AG10803 (cell line): Measurements from ENCODE around the gene SPATS2L.

Source experiments
- DNase-seq: peaks from one replicate; pipeline ENCODE4 v3.0.0; 2010; ENCODE audit warnings: low read depth
- H3K4me3 ChIP-seq: 2 replicates; pipeline ENCODE4 v1.5.1; 2011; ENCODE audit warnings: mild to moderate bottlenecking, low read length, control low read depth
- CTCF ChIP-seq: conservative IDR thresholded peaks from 2 replicates; pipeline ENCODE4 v1.5.1; 2011; ENCODE audit warnings: mild to moderate bottlenecking, low read length, control low read depth, inconsistent platforms

Gene SPATS2L

GRCh38 chr2:200393191-200393590 is 86.7 kb downstream of the SPATS2L start:
- no peak for DNase-seq
- TF ChIP-seq CTCF: no peak

DNA sequence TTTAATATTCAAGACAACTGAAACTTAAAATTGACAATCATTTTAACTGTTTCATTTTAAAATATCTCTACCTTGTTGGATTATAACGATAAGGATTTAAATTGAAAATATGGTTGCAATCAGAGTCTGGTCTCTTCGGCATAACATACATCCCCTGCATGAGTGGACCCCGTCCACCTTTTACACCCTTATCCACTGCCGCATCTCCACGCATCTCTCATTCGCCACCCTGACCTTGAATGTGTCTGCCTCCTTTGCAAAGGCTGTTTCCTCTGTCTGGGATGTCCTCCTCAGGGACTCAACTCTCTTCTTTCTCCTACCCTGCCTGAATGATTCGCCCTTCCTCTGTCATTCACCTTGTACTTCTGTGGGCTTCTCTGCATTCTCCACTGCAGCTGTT is 87.6 kb downstream of the SPATS2L start:
- DNase-seq: no peak
- no peak for TF ChIP-seq CTCF
- H3K4me3 ChIP-seq: no peak overlapping the region

More at GRCh38 chr2:200393191-200393590, 86.7 kb downstream of the SPATS2L start:
- H3K4me3 ChIP-seq: no peak overlapping the region

DNA sequence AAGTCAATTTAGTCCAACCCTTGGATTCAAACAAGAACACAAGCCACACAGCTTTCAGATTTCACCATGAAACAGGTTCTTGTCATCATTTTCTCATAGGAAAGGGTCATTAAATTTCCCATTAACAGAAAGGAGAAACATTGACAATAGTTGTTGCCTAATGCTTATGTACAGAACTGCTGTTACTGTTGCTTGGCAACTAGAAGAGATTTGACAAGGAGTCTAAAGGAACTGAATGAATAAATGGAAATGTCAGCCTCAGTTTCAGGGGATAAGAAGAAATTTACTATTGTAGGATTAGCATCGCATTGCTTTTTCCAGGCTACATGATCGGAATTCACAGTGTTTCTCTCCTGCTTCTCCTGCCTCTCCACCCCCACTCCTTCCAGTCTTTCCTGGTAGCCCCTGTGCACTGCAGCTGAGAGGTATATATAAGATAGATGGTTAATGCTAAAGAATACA is 90.3 kb downstream of the SPATS2L start:
- peak; percentile 66 for DNase-seq
- no peak overlapping the region for H3K4me3 ChIP-seq
- TF ChIP-seq CTCF: no peak

DNA sequence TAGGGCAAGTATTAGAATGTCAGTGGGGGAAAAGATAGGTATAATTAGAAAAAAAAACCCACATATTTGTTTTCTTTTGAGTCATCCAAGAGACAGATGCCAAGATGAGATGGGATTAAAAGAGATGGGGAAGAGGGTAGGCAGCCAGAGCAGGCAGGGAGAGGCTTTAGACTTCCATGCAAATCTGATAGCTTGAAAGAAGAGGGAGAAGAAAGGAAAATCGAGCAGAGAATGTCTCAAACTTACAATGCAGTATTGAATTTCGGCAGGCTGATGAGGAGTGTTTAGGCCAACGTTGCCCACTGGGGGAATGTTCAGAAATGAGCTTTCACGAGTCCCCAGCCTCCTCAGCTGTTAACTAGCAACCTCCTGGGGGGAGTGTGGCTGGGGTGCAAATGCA is 91.3 kb downstream of the SPATS2L start:
- DNase-seq: no peak
- H3K4me3 ChIP-seq: no peak overlapping the region
- no peak for TF ChIP-seq CTCF

GRCh38 chr2:200399046-200399445 is 92.6 kb downstream of the SPATS2L start:
- H3K4me3 ChIP-seq: no peak overlapping the region
- peak; percentile 76 for DNase-seq
- no peak for TF ChIP-seq CTCF

DNA sequence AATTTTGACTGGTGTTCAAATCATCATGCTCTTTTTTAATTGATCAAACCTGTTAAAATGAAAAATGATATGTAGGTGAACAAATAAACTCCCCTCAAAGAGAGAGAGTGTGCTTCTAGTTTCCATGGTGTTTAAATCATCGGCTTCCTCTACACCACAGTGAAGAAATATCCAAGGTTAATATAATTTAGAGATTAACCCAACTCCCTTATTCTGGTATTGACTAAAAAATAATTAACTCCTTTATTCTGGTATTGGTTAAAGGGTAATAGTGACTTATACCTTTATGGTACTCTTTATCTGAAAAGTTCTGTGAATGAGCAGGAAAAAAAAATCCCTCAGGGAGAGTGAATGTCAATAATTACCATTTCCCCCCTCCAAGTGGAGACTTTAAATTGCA is 93.1 kb downstream of the SPATS2L start:
- H3K4me3 ChIP-seq: no peak overlapping the region
- TF ChIP-seq CTCF: no peak
- DNase-seq: no peak

DNA sequence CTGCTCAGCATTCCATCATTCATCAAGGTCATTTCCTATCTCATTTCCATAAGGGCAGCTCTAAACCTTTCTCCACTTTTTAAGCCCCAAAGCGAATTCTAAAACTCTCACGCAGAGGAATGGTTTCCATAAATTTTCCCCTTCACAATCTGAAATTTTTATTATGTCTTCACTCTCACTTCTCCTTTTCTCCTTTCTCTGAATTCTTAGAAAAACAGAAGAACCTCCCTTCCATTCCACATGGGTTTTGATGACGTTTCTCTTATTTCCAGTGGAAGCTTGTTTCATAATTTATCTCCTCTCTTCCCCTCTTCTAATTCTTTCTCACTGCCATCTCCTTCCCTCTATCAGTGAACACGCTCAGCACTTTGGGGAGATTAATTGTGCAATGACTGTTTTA is 97.3 kb downstream of the SPATS2L start:
- no peak for DNase-seq
- TF ChIP-seq CTCF: no peak
- no peak overlapping the region for H3K4me3 ChIP-seq
